WI38 (cell line): ENCODE data around the gene ITGA8.

Source experiments
- H3K4me3 ChIP-seq: 2 replicates; pipeline ENCODE4 v1.5.1; 2011; ENCODE audit warnings: low read depth, mild to moderate bottlenecking, control low read depth, low read length
- CTCF ChIP-seq: IDR thresholded peaks from 2 replicates; pipeline ENCODE4 v1.5.1; 2012; ENCODE audit warnings: low read depth, mild to moderate bottlenecking, control low read depth, low read length

ITGA8 gene

GRCh38 chr10:15754937-15755336, 35.2 kb upstream of the ITGA8 start:
- TF ChIP-seq CTCF = no peak
- H3K4me3 ChIP-seq = no peak overlapping the region

- H3K4me3 ChIP-seq = no peak overlapping the region
- TF ChIP-seq CTCF = no peak
Observed at GRCh38 chr10:15751046-15751445, 31.3 kb upstream of the ITGA8 start.

- H3K4me3 ChIP-seq = no peak overlapping the region
- no peak for TF ChIP-seq CTCF
Observed at GRCh38 chr10:15748126-15748525, 28.4 kb upstream of the ITGA8 start.

- TF ChIP-seq CTCF = no peak
- H3K4me3 ChIP-seq = no peak overlapping the region
Observed at GRCh38 chr10:15747632-15748031, 27.9 kb upstream of the ITGA8 start.

- H3K4me3 ChIP-seq = no peak overlapping the region
- no peak for TF ChIP-seq CTCF
Observed at GRCh38 chr10:15745751-15746150, 26.0 kb upstream of the ITGA8 start.

- H3K4me3 ChIP-seq = no peak overlapping the region
- TF ChIP-seq CTCF = peak; percentile 57
Observed at GRCh38 chr10:15744217-15744865, 24.6 kb upstream of the ITGA8 start.

GRCh38 chr10:15743443-15743842, 23.7 kb upstream of the ITGA8 start:
- TF ChIP-seq CTCF = no peak
- H3K4me3 ChIP-seq = no peak overlapping the region
